Parathyroid adenoma (tissue), 2 donors: Measurements from ENCODE around the gene MEN1.

Source experiments
- H2AFZ ChIP-seq: fragments of 300-600 bp; sonication (generic); one replicate; pipeline ENCODE4 v1.7.0; 2017; ENCODE audit warnings: antibody characterized with exemption, mild to moderate bottlenecking
- H3K27ac ChIP-seq: fragments of 300-600 bp; sonication (generic); one replicate; pipeline ENCODE4 v1.7.0; 2017
- H3K27me3 ChIP-seq: fragments of 300-600 bp; sonication (generic); one replicate; pipeline ENCODE4 v1.7.0; 2017; ENCODE audit warnings: low read length; ENCODE audit not compliant: control insufficient read depth, insufficient read depth
- H3K36me3 ChIP-seq: fragments of 300-600 bp; sonication (generic); one replicate; pipeline ENCODE4 v1.7.0; 2017; ENCODE audit warnings: low read length; ENCODE audit not compliant: control insufficient read depth, insufficient read depth
- H3K4me1 ChIP-seq: fragments of 300-600 bp; sonication (generic); one replicate; pipeline ENCODE4 v1.7.0; 2017; ENCODE audit warnings: control low read depth
- H3K4me2 ChIP-seq: fragments of 300-600 bp; sonication (generic); one replicate; pipeline ENCODE4 v1.7.0; 2017; ENCODE audit warnings: low read length
- H3K4me3 ChIP-seq: fragments of 300-600 bp; sonication (generic); one replicate; pipeline ENCODE4 v1.7.0; 2017; ENCODE audit warnings: low read depth, low read length
- H3K79me2 ChIP-seq: fragments of 300-600 bp; sonication (generic); one replicate; pipeline ENCODE4 v1.7.0; 2017; ENCODE audit warnings: control low read depth
- H3K9ac ChIP-seq: fragments of 300-600 bp; sonication (generic); one replicate; pipeline ENCODE4 v1.7.0; 2017; ENCODE audit warnings: mild to moderate bottlenecking
- H3K9me3 ChIP-seq: fragments of 300-600 bp; sonication (generic); one replicate; pipeline ENCODE4 v1.7.0; 2017; ENCODE audit warnings: low read length; ENCODE audit not compliant: control insufficient read depth
- CTCF ChIP-seq: fragments of 300-600 bp; sonication (generic); IDR thresholded peaks from one replicate; pipeline ENCODE4 v1.7.0; 2017; ENCODE audit warnings: antibody characterized with exemption, mild to moderate bottlenecking
- donor health status: primary hyperparathyroidism.

MEN1 gene

GRCh38 chr11:64842366-64842759, 32.0 kb upstream of the MEN1 start:
- H3K9ac ChIP-seq: no peak overlapping the region

GRCh38 chr11:64841592-64842365, 31.4 kb upstream of the MEN1 start:
- H3K4me1 ChIP-seq: no peaks in the 10 kb centered on the region
- no peak overlapping the region for H3K4me2 ChIP-seq
- no peak overlapping the region for H2AFZ ChIP-seq
- H3K36me3 ChIP-seq: no peaks in the 10 kb centered on the region
- no peak overlapping the region for H3K4me3 ChIP-seq
- no peak overlapping the region for H3K9ac ChIP-seq
- H3K9me3 ChIP-seq: no peaks in the 10 kb centered on the region
- no peaks in the 10 kb centered on the region for H3K27me3 ChIP-seq
- H3K79me2 ChIP-seq: no peaks in the 10 kb centered on the region
- TF ChIP-seq CTCF: no peak
- H3K27ac ChIP-seq: no peak overlapping the region

More at GRCh38 chr11:64842366-64842759, 32.0 kb upstream of the MEN1 start:
- Histone ChIP-seq H3K4me2 (no peak overlapping the region), H3K27ac (no peak overlapping the region), H2AFZ (no peak overlapping the region), H3K27me3 (no peaks in the 10 kb centered on the region), H3K4me1 (no peaks in the 10 kb centered on the region), H3K9me3 (no peaks in the 10 kb centered on the region), H3K36me3 (no peaks in the 10 kb centered on the region), H3K4me3 (no peak overlapping the region), H3K79me2 (no peaks in the 10 kb centered on the region)
- no peak for TF ChIP-seq CTCF

GRCh38 chr11:64839887-64840782, 29.8 kb upstream of the MEN1 start:
- Histone ChIP-seq H2AFZ (no peak overlapping the region), H3K27me3 (no peaks in the 10 kb centered on the region)
- no peak for TF ChIP-seq CTCF

GRCh38 chr11:64839335-64839734, 29.0 kb upstream of the MEN1 start:
- H3K36me3 ChIP-seq: no peaks in the 10 kb centered on the region
- H3K9me3 ChIP-seq: no peaks in the 10 kb centered on the region
- no peaks in the 10 kb centered on the region for H3K4me1 ChIP-seq
- no peak for TF ChIP-seq CTCF
- no peak overlapping the region for H3K9ac ChIP-seq
- H3K4me3 ChIP-seq: no peak overlapping the region
- H3K4me2 ChIP-seq: no peak overlapping the region
- no peaks in the 10 kb centered on the region for H3K27me3 ChIP-seq
- H3K27ac ChIP-seq: no peak overlapping the region
- no peaks in the 10 kb centered on the region for H3K79me2 ChIP-seq
- no peak overlapping the region for H2AFZ ChIP-seq

More at GRCh38 chr11:64839887-64840782, 29.8 kb upstream of the MEN1 start:
- H3K9ac ChIP-seq: no peak overlapping the region
- no peak overlapping the region for H3K4me3 ChIP-seq
- no peaks in the 10 kb centered on the region for H3K79me2 ChIP-seq
- no peaks in the 10 kb centered on the region for H3K36me3 ChIP-seq
- H3K27ac ChIP-seq: no peak overlapping the region
- no peak overlapping the region for H3K4me2 ChIP-seq
- H3K4me1 ChIP-seq: no peaks in the 10 kb centered on the region
- H3K9me3 ChIP-seq: no peaks in the 10 kb centered on the region
